Peyer's patch (tissue), 4 donors: ENCODE data around the gene KCNK18. TPM values are rescaled to one million over a fixed set of nuclear protein-coding genes. Genes with fewer than 3 reads are reported as not detected.

Experiments used
- DNase-seq, 3 donors: peaks; one replicate each; pipeline ENCODE4 v3.0.0-alpha.2; 2017 to 2019
- H3K27ac ChIP-seq, 4 donors: fragments of 200-600 bp; sonication (generic); one replicate each; pipeline ENCODE4 v1.5.1; 2016 to 2019
- H3K27me3 ChIP-seq, 2 donors: fragments of 200-600 bp; sonication (generic); one replicate each; pipeline ENCODE4 v1.5.1; 2019
- H3K36me3 ChIP-seq, 3 donors: fragments of 200-600 bp; sonication (generic); one replicate each; pipeline ENCODE4 v1.5.1; 2016 to 2019
- H3K4me1 ChIP-seq, 4 donors: fragments of 200-600 bp; sonication (generic); one replicate each; pipeline ENCODE4 v1.5.1; 2016 to 2019
- H3K4me3 ChIP-seq, 4 donors: fragments of 200-600 bp; sonication (generic); 1 replicate in 3 of 4; 2 replicates in 1 of 4; pipeline ENCODE4 v1.5.1; 2016 to 2019; ENCODE audit warnings: mild to moderate bottlenecking in 1 of 4
- H3K9me3 ChIP-seq, 4 donors: fragments of 200-600 bp; sonication (generic); one replicate each; pipeline ENCODE4 v1.5.1; 2016 to 2019; ENCODE audit warnings: mild to moderate bottlenecking in 1 of 4
- CTCF ChIP-seq, 6 experiments: fragments of 450-650 bp in 4 of 6; fragments of 200-600 bp in 2 of 6; sonication (generic) in 1 of 6; IDR thresholded peaks; one replicate each; pipeline ENCODE4 v1.5.1; 2017 to 2019; ENCODE audit warnings: antibody characterized with exemption in 6 of 6, mild to moderate bottlenecking in 3 of 6, moderate library complexity in 1 of 6
- POLR2A ChIP-seq, 2 donors: fragments of 450-650 bp; IDR thresholded peaks; one replicate each; pipeline ENCODE4 v1.5.1; 2017; ENCODE audit warnings: antibody characterized with exemption in 2 of 2, mild to moderate bottlenecking in 2 of 2, moderate library complexity in 2 of 2
- total RNA-seq, 4 donors: library from RNA; depleted of rRNA; stranded (reverse); fragments of >200 nt; gene quantifications; one replicate each; pipeline ENCODE4 v1.1.0, GENCODE V29; 2016

Gene KCNK18
- total RNA-seq, 4 donors from 2014 or later: not detected

- peak overlapping the region; percentile 6 to 63 (median 46) for H3K4me3 ChIP-seq
- TF ChIP-seq POLR2A (IDR thresholded peaks at IDR 0.05) (no peak), CTCF (IDR thresholded peaks at IDR 0.05) (peak; percentile 93 to 100 (median 99))
- peaks cover 0 to 6% (median 2%) of the 10 kb centered on the region in 4 donors for H3K9me3 ChIP-seq
- no peak overlapping the region for H3K27ac ChIP-seq
- H3K36me3 ChIP-seq: no peaks in the 10 kb centered on the region
- peaks cover 0 to 5% of the 10 kb centered on the region in 2 donors for H3K27me3 ChIP-seq
- peak; percentile 40 to 81 (median 79) for DNase-seq
- H3K4me1 ChIP-seq: peaks cover 0 to 12% (median 4%) of the 10 kb centered on the region in 4 donors
These were observed 19.4 kb downstream of the KCNK18 start for GRCh38 chr10:117216611-117217195.

GRCh38 chr10:117217196-117217761 lies 20.0 kb downstream of the KCNK18 start:
- Histone ChIP-seq H3K4me1 (peaks cover 0 to 12% (median 4%) of the 10 kb centered on the region in 4 donors), H3K9me3 (peaks cover 0 to 1% (median under 1%) of the 10 kb centered on the region in 4 donors), H3K27ac (no peak overlapping the region), H3K27me3 (peaks cover 0 to 5% of the 10 kb centered on the region in 2 donors), H3K4me3 (peak overlapping the region; percentile 6 to 63 (median 46)), H3K36me3 (no peaks in the 10 kb centered on the region)
- DNase-seq: no peak
- TF ChIP-seq POLR2A (IDR thresholded peaks at IDR 0.05): no peak
- TF ChIP-seq CTCF (IDR thresholded peaks at IDR 0.05): no peak

GRCh38 chr10:117218654-117219053 lies 21.4 kb downstream of the KCNK18 start:
- DNase-seq: no peak
- H3K27me3 ChIP-seq: peaks cover 0 to 5% of the 10 kb centered on the region in 2 donors
- H3K9me3 ChIP-seq: no peaks in the 10 kb centered on the region
- no peak overlapping the region for H3K4me3 ChIP-seq
- H3K27ac ChIP-seq: no peak overlapping the region
- TF ChIP-seq CTCF (IDR thresholded peaks at IDR 0.05): no peak
- no peak for TF ChIP-seq POLR2A (IDR thresholded peaks at IDR 0.05)
- peaks cover 0 to 12% (median 4%) of the 10 kb centered on the region in 4 donors for H3K4me1 ChIP-seq
- no peaks in the 10 kb centered on the region for H3K36me3 ChIP-seq

- DNase-seq: no peak
- Histone ChIP-seq H3K9me3 (no peaks in the 10 kb centered on the region), H3K4me1 (peaks cover 0 to 12% (median 4%) of the 10 kb centered on the region in 4 donors), H3K27ac (no peak overlapping the region), H3K4me3 (no peak overlapping the region), H3K27me3 (no peaks in the 10 kb centered on the region), H3K36me3 (no peaks in the 10 kb centered on the region)
- no peak for TF ChIP-seq CTCF (IDR thresholded peaks at IDR 0.05)
- no peak for TF ChIP-seq POLR2A (IDR thresholded peaks at IDR 0.05)
These were observed 23.9 kb downstream of the KCNK18 start for GRCh38 chr10:117221156-117221711.

- Histone ChIP-seq H3K36me3 (no peaks in the 10 kb centered on the region), H3K4me3 (no peak overlapping the region), H3K9me3 (no peaks in the 10 kb centered on the region), H3K27ac (no peak overlapping the region), H3K4me1 (no peaks in the 10 kb centered on the region), H3K27me3 (no peaks in the 10 kb centered on the region)
- TF ChIP-seq CTCF (IDR thresholded peaks at IDR 0.05) (no peak), POLR2A (IDR thresholded peaks at IDR 0.05) (no peak)
- DNase-seq: no peak
These were observed 25.3 kb downstream of the KCNK18 start for GRCh38 chr10:117222552-117222951.
